GM19468 (cell line): ENCODE results near the gene RAB11B.
"Not testable (repeated sequence)": the region's sequence is repeated elsewhere in the genome, so short reads cannot be mapped to it uniquely, and the experiment has no call there.

Source experiments
- ATAC-seq: cut with Tn5 transposase; IDR thresholded peaks from one replicate; pipeline ENCODE4 v1.9.1; 2021; ENCODE audit warnings: mild to moderate bottlenecking, moderate library complexity, moderate number of reproducible peaks; ENCODE audit not compliant: unreplicated experiment; ENCODE audit errors: extremely low read depth

Gene RAB11B

DNA sequence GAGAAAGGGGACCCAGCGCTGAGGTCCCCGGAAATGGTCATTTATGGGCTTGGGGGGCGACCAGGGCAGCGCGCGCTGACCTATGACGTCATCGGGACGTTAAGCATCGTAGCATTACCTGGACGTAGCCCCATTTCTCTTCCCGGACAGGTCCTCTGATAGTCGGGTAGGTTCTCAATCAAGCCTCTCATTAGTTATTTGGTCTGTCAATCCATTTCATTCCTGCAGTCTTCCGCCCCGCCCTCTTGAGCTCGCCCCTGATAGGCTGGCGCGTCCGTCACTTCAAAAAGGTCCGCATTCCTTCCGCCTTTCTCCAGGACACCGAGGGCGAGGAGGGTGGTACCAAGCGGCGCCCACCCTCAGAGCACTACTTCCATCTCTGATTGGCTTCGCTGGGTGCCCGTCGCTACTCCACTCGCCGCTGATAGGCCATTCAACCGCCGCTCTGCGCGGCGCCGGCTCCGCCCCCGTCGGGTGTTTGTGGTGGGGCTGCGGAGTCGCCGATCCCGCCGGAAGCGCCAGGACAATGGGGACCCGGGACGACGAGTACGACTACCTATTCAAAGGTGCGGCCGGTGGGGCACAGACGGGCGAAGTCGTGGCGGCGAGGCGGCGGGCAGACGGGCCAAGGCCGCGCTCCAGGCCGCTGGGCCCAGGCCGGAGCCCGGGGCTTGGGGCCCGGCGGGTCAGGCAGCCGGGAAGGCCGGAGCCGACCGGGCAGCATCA, at the start of gene RAB11B:
TSS of gene RAB11B (plus strand) at position 470 of the 726 bp plus-strand sequence. CDS start at position 527, 57 bp downstream.
- ATAC-seq = peak; percentile 89

DNA sequence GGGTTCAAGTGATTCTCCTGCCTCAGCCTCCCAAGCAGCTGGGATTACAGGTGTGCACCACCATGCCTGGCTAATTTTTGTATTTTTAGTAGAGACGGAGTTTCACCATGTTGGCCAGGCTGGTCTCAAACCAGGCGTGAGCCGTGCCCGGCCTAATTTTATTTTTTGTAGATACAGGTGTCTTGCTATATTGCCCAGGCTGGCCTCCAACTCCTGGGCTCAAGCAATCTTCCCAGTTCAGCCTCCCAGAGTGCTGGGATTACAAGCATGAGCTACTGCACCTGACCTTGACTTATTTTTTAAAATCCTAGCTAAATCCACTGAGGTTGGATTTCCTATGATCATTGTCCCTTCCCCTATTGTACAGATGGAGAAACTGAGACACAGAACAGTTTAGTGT, 48.7 kb upstream of the RAB11B start:
- not testable (repeated sequence) for ATAC-seq

DNA sequence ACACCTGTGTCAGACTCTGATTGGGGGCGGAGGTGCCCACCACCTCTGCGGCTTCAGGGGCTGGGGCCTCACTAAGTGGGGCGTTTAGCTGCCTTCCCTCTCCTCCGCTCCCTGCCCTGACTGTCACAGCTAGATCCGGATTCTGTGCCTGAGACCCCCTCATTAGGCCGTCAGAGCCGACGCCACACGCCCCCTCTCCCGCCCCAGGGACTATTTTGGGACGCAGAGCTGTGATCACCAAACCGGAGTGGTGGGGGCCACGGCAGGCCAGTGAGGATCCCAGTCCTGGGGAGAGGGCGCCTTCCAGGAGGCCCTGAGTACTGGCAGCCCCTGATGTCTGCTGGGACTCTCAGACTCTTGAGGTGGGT, 47.9 kb upstream of the RAB11B start:
- no peak for ATAC-seq

DNA sequence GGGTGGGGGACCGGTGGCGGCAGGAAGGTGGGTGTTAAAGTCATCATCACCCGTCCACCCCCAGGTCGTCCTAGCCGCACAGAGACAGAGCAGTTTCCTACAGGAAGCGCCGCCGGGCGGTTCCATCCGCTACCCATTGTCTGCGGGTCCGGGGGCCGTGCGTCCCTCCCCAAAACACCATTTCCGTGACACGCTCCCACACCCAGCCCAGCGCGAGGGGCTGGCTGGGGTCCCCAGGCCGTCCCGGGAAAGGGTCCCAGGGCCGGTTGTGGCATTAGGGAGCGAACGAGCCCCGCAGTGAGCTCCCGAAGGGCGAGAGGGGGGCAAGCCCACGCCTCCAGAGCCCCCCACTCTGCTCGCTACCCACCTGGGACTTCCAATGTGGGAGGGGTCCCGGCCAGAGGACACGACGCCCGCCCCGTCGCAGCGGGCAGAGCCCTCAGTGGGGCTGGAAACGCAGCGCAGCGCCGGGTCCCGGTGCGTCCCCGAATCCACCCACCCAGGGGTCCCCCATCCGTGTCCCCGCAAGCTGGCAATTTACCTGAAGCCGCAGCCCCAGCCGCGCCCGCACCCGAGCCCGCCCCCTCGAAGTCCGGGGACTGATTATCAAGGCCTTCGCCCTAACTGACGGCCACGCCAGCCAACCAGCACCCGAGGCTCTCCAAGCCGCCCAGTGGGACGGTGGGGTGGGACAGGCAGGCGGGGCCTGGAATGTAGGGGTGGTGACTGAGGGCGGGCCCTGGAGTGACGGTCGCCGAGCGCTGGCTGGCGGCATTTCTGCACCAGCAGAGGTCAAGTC, 47.3 kb upstream of the RAB11B start, which contains the start of gene KANK3:
TSS of gene KANK3 (minus strand) at position 579 of the 799 bp plus-strand sequence. CDS start 5,434 bp downstream, outside the sequence.
- ATAC-seq = no peak

DNA sequence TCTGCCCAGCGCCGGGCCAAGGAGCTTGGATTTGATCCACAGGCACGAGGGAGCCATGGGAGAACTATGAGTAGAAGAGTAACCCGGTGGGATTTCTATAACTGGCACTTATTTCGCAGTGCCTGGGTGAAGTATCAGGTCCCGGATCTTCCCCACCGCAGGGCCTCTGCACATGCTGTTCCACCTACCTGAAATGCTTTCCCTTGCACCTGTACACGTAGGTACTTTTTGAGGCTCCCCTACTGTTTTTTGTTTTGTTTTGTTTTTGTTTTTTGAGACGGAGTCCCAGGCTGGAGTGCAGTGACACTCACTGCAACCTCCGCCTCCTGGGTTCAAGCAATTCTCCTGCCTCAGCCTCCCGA, 46.7 kb upstream of the RAB11B start:
- no peak for ATAC-seq

DNA sequence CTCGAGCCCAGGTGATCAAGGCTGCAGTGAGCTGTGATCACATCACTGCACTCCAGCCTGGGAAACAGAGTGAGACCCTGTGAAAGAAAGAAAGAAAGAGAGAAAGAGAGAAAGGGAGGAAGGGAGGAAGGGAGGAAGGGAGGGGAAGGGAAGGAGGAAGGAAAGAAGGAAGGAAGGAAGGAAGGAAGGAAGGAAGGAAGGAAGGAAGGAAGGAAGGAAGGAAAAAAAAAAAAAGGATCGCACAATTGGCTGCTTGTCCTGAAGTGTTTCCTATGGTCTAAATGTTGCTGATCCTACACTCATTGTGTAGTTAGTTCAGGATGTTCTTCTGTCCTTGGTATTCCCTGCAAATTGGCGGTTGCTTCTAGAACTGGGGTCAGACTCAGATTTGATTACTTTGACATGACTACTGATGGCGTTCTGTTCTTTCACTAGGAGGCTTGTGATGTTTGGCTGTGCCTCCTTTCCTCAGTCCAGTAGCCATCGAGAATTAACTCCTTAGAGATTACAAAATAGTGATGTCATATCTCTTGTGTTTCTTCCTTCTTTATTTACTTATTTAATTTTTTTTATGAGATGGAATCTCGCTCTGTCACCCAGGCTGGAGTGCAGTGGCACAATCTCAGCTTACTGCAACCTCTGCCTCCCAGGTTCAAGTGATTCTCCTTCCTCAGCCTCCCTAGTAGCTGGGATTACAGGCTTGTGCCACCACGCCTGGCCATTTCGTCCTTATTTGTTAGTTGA, 40.4 kb upstream of the RAB11B start:
- ATAC-seq = not testable (repeated sequence)

DNA sequence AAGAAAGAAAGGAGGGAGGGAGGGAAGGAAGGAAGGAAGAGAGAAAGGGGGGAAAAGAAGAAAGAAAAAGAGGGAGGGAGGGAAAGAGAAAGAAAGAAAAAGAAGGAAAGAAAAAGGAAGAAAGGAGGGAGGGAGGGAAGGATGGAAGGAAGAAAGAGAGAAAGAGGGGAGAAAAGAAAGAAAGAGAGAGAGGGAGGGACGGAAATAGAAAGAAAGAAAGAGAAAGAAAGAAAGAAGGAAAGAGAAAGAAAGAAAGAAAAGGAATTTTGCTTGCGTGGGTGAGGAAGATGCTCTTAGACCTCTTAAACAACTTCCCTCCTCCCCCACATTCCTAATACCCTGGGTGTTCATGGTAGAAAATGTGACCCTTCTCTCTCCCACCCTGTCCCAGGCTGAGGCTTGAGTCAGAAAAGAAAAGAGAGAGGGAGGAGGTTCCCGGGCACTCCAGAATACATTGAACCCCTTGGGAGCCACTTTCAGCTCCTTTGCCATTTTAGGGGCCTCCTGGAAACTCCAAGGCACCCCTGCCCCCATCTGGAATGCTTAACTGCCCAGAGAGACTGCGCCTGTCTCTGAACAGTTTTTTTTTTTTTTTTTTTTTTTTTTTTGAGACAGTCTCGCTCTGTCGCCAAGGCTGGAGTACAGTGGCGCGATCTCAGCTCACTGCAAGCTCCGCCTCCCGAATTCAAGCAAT, 37.9 kb upstream of the RAB11B start:
- no peak for ATAC-seq

DNA sequence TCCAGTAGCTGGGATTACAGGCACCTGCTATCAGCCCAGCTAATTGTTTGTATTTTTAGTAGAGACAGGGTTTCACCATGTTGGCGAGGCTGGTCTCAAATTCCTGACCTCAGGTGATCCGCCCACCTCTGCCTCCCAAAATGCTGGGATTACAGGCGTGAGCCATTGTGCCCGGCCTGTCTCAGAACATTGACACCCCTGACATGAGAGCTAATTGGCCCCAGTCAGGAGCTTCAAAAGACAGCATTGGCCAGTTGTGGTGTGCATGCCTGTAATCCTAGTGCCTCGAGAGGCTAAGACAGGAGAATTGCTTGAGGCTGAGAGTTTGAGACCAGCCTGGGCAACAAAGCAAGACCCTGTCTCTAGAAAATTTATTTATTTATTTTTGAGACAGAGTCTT, 37.3 kb upstream of the RAB11B start:
- not testable (repeated sequence) for ATAC-seq

DNA sequence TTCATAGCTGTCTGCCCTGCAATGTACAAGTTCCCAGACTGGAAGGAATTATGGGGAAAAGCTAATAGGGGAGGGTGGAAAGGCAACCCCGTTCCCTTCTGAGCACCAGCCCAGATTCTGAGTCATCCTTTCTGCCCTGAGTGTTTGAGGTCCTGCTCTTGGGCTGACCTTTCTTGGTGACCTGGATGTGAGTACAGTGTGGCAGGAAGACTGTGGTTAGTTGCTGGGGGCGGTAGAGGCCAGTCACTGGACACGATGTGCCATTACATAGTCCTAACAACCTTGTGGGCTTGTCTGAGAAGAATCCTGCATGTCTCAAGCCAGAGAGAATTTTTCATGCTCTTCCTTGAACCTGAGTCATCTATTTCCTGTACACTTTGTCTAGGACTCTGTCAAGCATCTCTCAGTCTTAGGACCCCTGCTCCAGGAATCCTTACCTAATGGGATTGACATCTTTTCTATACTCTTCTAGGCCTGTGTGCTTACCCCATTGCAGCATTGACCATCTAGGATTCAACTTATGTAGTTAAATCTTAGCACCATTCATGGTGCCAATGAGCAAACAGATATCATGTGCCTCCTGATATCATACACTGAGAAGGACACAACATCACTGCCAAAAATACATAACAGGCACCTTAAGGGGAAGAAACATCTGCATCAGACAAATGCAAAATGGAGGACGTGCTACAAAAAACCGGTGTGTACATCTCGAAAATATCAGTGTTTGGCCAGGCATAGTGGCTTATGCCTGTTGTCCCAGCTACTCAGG, 34.3 kb upstream of the RAB11B start:
- ATAC-seq = no peak

DNA sequence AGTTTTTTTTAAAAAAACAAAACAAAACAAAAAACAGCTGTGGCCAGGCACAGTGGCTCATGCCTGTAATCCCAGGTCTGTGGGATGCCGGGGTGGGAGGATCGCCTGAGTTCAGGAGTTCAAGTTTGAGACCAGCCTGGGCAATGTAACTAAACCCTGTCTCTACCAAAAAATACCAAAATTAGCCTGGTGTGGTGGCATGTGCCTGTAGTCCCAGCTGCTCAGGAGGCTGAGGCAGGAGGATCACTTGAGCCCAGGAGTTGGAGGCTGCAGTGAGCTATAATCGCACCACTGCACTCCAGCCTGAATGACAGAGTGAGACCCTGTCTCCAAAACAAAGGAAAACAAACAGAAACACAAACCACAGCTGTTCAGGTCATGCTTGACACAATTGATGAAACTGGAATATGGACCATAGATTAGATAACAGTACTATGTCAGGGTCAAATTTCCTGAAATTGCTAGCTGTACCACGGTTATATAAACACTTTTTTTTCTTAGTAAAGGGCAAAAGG, 33.1 kb upstream of the RAB11B start:
- no peak for ATAC-seq

DNA sequence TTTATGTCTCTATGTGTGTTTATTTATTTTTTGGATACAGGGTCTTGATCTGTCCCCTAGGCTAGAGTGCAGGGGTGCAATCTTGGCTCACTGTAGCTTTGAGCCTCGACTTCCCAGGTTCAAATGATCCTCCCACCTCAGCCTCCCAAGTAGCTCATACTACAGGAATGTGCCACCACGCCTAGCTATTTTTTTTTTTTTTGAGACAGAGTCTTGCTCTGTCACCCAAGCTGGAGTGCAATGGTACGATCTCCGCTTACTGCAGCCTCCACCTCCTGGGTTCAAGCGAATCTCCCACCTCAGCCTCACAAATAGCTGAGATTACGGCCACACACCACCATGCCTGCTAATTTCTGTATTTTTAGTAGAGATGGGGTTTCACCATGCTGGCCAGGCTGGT, 31.2 kb upstream of the RAB11B start:
- no peak for ATAC-seq

DNA sequence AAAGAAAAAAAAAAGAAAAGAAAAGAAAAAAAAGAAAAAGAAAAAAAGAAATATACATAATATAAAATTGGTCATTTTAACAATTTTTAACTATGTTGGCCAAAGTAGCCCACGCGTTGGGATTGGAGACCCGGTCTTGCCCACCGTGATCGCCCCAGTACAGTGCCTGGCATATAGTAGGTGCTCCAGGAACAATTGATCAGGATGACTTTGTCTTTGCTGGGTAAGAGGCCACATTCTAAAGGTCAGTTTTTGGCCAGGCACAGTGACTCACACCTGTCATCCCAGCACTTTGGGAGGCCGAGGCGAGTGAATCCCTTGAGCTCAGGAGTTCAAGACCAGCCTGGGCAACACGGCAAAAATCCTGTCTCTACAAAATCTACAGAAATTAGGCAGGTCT, 30.0 kb upstream of the RAB11B start:
- no peak for ATAC-seq

DNA sequence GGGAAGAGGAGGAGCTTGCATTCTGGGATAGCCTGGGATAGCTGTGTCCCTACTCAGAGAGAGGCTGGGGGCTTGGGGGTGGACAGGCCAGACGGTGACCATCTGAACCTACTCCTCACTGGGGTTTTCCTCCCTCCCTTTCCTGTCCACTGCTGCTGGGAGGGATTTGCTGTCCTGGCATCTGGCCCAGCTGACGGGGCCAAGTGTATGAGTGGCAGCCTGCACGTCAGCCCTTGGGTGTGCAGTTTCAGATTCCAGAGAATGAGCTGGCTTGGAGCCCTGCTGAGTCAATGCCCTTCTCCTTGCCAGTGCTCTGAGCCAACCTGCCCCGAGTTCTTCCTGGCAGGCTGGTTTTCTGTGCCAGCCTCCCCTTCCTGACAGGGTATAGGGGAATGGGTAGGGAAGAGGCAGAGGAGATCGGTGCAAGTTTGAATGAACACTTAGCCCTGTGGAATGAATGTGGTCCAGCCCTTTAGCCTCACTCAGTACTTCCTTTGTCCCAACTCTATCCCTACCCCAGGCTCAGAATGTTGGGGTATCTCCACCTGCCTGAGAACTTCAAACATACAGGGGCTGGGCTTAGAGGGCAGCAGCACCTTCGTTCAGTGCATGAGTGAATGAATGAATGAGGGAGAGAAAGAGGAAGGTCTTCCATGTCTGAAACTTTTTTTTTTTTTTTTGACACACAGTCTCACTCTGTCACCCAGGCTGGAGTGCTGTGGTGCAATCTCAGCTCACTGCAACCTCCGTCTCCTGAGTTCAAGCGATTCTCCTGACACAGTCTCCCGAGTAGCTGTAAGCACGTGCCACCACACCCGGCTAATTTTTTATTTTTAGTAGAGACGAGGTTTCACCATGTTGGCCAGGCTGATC, 28.0 kb upstream of the RAB11B start:
- no peak for ATAC-seq

DNA sequence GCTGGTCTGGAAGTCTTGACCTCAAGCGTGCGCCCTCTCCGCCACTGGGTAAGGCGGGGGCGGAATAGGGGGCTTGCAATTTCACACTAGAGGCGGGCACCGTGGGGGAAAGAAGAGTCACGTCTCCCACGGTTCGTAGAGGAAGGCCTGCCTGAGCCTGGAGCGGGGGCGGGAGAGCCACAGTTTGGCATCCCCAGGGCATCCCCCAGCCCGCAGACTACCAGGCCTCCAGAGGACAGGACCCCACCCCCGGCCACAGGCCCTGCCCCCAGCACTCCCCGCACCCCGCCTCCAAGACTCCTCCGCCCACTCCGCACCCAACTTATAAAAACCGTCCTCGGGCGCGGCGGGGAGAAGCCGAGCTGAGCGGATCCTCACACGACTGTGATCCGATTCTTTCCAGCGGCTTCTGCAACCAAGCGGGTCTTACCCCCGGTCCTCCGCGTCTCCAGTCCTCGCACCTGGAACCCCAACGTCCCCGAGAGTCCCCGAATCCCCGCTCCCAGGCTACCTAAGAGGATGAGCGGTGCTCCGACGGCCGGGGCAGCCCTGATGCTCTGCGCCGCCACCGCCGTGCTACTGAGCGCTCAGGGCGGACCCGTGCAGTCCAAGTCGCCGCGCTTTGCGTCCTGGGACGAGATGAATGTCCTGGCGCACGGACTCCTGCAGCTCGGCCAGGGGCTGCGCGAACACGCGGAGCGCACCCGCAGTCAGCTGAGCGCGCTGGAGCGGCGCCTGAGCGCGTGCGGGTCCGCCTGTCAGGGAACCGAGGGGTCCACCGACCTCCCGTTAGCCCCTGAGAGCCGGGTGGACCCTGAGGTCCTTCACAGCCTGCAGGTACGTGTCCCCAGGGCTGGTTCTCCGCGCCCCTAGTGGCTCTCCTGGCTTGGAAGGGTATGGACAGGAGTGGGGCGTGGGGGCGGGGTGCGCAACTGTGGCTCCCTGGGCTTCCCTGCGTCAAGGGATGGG, 26.1 kb upstream of the RAB11B start, which contains the start of gene ANGPTL4:
TSS of gene ANGPTL4 (plus strand) at position 353 of the 969 bp plus-strand sequence. CDS start at position 520, 167 bp downstream.
- ATAC-seq = no peak

DNA sequence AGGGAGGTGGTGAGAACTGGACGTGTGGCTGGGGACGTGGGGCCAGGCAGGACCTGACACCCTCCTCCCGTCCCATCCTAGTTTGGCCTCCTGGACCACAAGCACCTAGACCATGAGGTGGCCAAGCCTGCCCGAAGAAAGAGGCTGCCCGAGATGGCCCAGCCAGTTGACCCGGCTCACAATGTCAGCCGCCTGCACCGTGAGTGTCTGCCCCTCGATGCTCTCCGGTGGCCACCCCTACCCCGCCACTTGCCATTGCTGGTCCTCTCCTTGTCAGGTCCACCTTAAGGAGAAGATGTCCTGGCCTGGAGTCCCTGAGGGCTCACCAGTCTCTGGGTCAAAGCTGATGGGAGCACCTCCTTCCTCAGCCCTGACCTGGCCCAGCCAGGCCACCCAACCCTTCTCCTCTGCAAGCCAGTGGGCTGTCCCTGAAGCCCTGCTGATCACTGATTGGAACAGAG, 24.0 kb upstream of the RAB11B start:
- no peak for ATAC-seq

DNA sequence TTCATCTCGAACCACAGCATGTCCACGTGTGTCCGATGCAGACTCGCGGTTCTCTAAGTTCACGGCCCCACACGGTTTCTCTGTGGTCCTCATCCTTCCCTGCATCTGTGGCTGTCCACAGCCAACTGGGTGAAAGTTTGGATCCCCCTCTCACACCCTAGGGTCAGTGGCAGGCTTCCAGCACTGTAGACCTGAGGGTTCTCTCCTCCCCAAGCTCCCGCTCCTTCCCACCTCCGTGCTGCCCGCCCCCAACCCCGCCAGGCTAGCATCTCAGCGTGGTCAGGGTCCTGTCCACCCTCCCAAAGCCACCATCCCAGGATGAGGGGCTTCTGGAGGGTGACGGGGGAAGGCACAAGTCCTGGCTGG, 23.2 kb upstream of the RAB11B start:
- ATAC-seq = no peak

DNA sequence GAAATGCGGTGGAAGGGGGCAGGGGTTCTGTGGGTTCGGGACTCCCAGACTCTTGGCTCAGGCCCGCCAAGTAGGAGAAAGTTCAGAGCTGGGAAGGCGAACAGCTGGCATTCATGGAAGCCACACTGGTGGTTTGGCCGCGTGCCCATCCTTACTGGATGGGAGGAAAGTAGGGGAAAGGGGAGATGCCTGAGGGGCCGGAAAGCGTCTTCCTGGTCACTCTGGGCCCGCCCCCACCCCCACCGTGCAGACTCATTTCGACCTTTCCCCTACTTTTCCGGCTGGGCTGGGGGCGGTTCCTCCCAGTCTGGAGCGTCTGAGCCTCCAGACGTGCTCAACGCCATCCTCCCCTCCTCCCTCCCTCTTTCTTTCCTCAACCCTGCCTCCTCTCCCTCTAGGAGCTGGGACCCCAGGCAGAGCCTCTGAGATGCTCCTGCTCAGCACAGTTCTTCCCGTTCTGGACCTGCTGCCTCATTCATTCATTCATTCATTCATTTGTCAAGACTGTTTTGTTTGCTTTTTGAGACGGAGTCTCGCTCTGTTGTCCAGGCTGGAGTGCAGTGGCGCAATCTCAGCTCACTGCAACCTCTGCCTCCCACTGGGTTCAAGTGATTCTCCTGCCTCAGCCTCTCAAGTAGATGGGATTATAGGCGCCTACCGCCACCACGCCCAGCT, 22.7 kb upstream of the RAB11B start:
- no peak for ATAC-seq
